H1 (cell line): ENCODE results near the gene OGG1. TPM values are rescaled to one million over a fixed set of nuclear protein-coding genes. Genes with fewer than 3 reads are reported as not detected.

Source experiments
- ATF3 ChIP-seq: IDR thresholded peaks from 2 replicates; pipeline ENCODE4 v1.6.1; 2011; ENCODE audit warnings: low read depth, mild to moderate bottlenecking, low read length; ENCODE audit not compliant: insufficient read depth
- CHD7 ChIP-seq: fragments of 300-600 bp; sonication (generic); IDR thresholded peaks from 2 replicates; pipeline ENCODE4 v1.7.1; 2012; ENCODE audit warnings: low read length, moderate library complexity, mild to moderate bottlenecking, inconsistent platforms; ENCODE audit not compliant: insufficient replicate concordance
- E2F6 ChIP-seq: IDR thresholded peaks from 2 replicates; pipeline ENCODE4 v1.6.1; 2012; ENCODE audit warnings: inconsistent platforms
- EGR1 ChIP-seq: IDR thresholded peaks from 2 replicates; pipeline ENCODE4 v1.6.1; 2011; ENCODE audit warnings: low read depth, low read length, borderline replicate concordance
- RNF2 ChIP-seq: fragments of 200-900, 300-1000 bp; sonication (generic); IDR thresholded peaks from 2 replicates; pipeline ENCODE4 v1.7.1; 2016; ENCODE audit warnings: borderline replicate concordance, low read depth, mild to moderate bottlenecking, antibody characterized with exemption, low read length; ENCODE audit not compliant: poor library complexity, severe bottlenecking; ENCODE audit errors: missing control alignments
- polyA plus RNA-seq, 7 experiments: library from polyadenylated mRNA; depleted of rRNA in 3 of 7; stranded (reverse) in 5 of 7; unstranded in 2 of 7; fragments of >200 nt in 5 of 7; fragments of 200-250 nt in 2 of 7; gene quantifications; 1 replicate in 5 of 7; 2 replicates in 1 of 7; 4 replicates in 1 of 7; pipeline versions ENCODE4 v1.2.1 to v1.2.3, GENCODE V29; 2011 to 2013; ENCODE audit warnings: missing spikeins in 2 of 7, mixed read lengths in 2 of 7
- total RNA-seq: library from RNA; stranded (reverse); fragmentation: NEBNext Ultra II Directional; extraction: Animal tissue kit (Norgen Biotek cat#: 25700); gene quantifications from 2 replicates; pipeline ENCODE4 v1.2.1, GENCODE V29; 2021

OGG1 gene
- total and polyA plus RNA-seq, 2 of the 8 experiments (the other 6 are each of a cell fraction or from before 2014, with no cell fraction given) = 29.6 to 46.8 TPM

GRCh38 chr3:9783954-9784353 lies 34.2 kb downstream of the OGG1 start (continued):
- TF ChIP-seq CHD7 (no peak), EGR1 (no peak), E2F6 (no peak), RNF2 (no peak), ATF3 (no peak)
